ENCODE data around the gene EVI5L. TPM values are rescaled to one million over a fixed set of nuclear protein-coding genes. Genes with fewer than 3 reads are reported as not detected.
A peak's percentile ranks its signal among the peaks of the same experiment; 100 is the strongest.

The EVI5L gene
- total and polyA plus RNA-seq, 4 experiments from 2014 or later, result 1.1 to 14.1 (median 7.4) TPM

DNA sequence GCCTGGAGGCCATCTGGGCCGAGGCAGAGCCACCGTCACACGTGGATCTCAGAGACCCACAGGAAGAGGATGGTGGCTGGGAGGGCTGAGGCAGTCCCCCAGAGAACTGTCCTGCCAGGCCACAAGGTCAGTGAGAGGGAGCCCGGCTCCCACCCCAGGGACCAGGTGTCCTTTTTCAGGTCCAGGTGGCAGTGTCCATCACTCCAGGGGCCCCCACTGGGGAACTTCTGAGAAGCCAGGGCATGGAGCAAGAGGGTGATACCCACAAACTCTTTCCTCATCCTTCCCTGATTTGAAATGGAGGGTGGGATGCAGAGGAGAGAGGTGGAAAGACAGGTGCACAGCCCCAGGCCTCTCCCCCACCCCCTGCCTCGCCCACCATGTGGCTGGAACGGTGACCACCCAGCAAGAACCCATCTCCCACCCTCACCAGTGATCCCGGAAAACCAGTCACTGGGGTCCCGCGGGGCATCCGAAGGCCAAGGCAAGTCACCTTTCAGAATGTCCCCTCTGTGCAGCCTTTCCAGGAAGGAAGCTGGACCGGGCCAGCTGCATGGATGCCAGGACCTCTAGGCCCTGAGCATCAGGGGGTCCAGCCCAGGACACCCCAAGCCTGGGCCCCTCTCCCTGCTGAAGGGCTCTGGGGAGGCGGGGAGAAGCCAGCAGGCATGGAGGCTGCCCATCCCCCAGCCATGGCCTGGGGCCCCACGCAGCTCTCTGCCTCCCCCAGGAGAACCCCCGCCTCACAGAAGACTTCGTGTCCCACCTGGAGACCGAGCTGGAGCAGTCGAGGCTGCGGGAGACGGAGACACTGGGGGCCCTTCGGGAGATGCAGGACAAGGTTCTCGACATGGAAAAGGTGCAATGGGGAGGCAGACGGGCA is 30.1 kb downstream of the EVI5L start:
- Histone ChIP-seq H3K27ac (ENCODE audit: low read depth, low read length) (no peak overlapping the region), H3K27me3 (ENCODE audit: insufficient read depth, low read length) (peaks cover 7% of the 10 kb centered on the region), H3K4me1 (ENCODE audit: insufficient read depth, low read length) (peaks cover 19% of the 10 kb centered on the region), H3K4me3 (ENCODE audit: low read length in 2 of 2) (no peak overlapping the region), H3K9me3 (ENCODE audit: control insufficient read depth in 1 of 2, low read length in 2 of 2) (no peaks in the 10 kb centered on the region), H3K36me3 (ENCODE audit: insufficient read depth, low read length) (no peaks in the 10 kb centered on the region)
- intact Hi-C loops (cut with micrococcal nuclease), result no loop called here
- peaks cover 3 to 13% (median 7%) of the 10 kb centered on the region in 4 donors for H3K4me1 Mint-ChIP-seq
- H3K27ac Mint-ChIP-seq, result no peak overlapping the region
- POLR2A ChIA-PET (ENCODE audit: partially characterized antibody), result interaction anchor here (1.7 kb wide), 1 partner anchor 9 kb away, joined by 5 read pairs; no protein-coding TSS in a partner anchor
- H3K27me3 Mint-ChIP-seq, result no peaks in the 10 kb centered on the region
- H3K36me3 Mint-ChIP-seq, result no peaks in the 10 kb centered on the region
- CTCF ChIA-PET (ENCODE audit: partially characterized antibody), result interaction anchor here (1.0 to 1.9 kb wide), 3 partner anchors 7 to 142 kb away, joined by 3 to 9 read pairs (median 4); no protein-coding TSS in a partner anchor
- H3K9me3 Mint-ChIP-seq, result no peaks in the 10 kb centered on the region
- no peak for DNase-seq
- H3K4me3 Mint-ChIP-seq, result no peak overlapping the region

DNA sequence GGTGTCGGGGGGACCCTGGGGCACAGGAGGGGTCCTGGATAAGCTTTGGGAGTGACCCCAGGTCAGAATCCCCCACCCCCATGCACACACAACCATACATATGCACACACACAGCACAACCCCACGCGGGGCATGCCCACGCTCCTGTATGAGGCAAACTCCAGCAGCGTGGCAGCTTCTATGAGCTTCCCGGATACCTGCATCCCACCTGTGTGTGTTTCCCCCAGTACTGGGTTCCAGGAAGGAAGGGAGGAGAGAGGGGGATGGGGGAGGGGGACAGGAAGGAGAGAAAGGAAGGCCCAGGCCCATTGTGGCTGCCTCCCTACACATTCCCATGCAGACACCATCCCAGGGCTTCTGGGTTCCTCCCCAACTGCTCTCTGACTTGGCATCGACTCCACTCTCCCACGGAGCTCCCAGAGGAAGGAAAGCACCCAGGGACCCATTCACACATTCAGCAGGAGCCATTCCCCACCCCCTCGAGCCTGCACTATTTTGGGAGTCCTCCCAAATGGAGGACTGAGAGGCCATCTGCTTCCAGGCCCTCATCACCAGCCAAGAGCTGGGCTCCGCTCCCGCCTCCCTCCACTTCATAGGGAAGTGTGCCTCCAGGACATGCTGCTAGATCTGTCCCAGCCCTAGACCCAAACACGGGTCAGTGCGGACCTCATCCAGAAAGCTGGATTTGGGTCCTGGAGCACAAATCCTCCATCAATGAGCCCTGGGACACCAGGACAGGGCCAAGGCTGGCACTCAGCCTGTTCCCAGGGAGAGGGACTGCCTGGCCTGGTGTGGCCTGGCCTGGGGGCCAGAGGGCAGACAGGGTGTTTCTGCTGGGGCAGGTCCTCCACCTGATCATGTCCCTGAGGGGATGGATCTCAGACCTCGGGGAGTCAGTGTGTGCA is 30.9 kb downstream of the EVI5L start:
- ChIA-PET POLR2A (ENCODE audit: partially characterized antibody) (interaction anchor here (0.7 to 1.7 kb wide), 6 partner anchors 9 to 180 kb away, joined by 3 to 9 read pairs (median 4); partner anchors contain the start of genes SNAPC2 and TRAPPC5), CTCF (ENCODE audit: partially characterized antibody) (interaction anchor here (1.2 to 1.9 kb wide), 4 partner anchors 8 to 141 kb away, joined by 3 to 9 read pairs (median 4); partner anchors contain the start of gene SNAPC2)
- H3K4me1 ChIP-seq (ENCODE audit: insufficient read depth, low read length), result peaks cover 25% of the 10 kb centered on the region
- H3K36me3 Mint-ChIP-seq, result no peaks in the 10 kb centered on the region
- no peaks in the 10 kb centered on the region for H3K9me3 ChIP-seq (ENCODE audit: control insufficient read depth in 1 of 2, low read length in 2 of 2)
- no peaks in the 10 kb centered on the region for H3K36me3 ChIP-seq (ENCODE audit: insufficient read depth, low read length)
- H3K27ac ChIP-seq (ENCODE audit: low read depth, low read length), result no peak overlapping the region
- peaks cover 8 to 20% (median 13%) of the 10 kb centered on the region in 4 donors for H3K4me1 Mint-ChIP-seq
- no peaks in the 10 kb centered on the region for H3K9me3 Mint-ChIP-seq
- H3K27me3 Mint-ChIP-seq, result no peaks in the 10 kb centered on the region
- DNase-seq, result no peak
- peaks cover 7% of the 10 kb centered on the region for H3K27me3 ChIP-seq (ENCODE audit: insufficient read depth, low read length)
- H3K27ac Mint-ChIP-seq, result peak overlapping the region in 1 of 7 donors; percentile 37
- peak overlapping the region in 6 of 8 donors; percentile 12 to 48 (median 28) for H3K4me3 Mint-ChIP-seq
- intact Hi-C loops (cut with micrococcal nuclease), result no loop called here
- no peak overlapping the region for H3K4me3 ChIP-seq (ENCODE audit: low read length in 2 of 2)

DNA sequence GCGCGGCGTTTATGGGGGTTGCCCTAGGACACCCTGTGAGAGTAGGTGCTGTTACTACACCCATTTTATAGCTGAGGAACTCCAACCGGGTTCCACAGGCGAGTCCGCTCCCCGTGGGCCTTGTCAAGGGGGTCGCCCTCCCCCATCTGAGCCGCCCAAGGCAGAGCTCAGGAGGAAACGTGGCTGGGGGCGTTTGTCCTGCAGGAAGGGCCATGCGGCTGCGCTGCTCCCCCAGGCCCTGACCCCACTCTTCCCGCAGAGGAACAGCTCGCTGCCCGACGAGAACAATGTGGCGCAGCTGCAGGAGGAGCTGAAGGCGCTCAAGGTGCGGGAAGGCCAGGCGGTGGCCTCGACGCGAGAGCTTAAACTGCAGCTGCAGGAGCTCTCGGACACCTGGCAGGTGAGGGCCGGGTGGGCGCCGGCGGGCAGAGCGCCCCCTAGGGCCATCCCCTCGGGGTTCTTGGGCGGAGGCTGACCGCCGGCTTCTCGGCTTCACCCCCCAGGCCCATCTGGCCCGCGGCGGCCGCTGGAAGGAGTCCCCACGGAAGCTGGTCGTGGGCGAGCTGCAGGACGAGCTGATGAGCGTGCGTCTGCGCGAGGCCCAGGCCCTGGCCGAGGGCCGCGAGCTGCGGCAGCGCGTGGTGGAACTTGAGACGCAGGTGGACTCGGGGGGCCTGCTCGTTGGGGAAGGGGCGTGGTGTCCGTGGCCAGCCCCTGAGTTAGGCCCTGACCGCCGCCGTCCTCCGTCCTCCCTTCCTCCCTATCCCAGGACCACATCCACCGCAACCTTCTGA is 31.8 kb downstream of the EVI5L start:
- peaks cover 25% of the 10 kb centered on the region for H3K4me1 ChIP-seq (ENCODE audit: insufficient read depth, low read length)
- peak overlapping the region in 7 of 8 donors; percentile 45 to 80 (median 66) for H3K4me3 Mint-ChIP-seq
- H3K36me3 ChIP-seq (ENCODE audit: insufficient read depth, low read length), result no peaks in the 10 kb centered on the region
- peak overlapping the region in 1 of 2 donors; percentile 28 for H3K4me3 ChIP-seq (ENCODE audit: low read length in 2 of 2)
- no peaks in the 10 kb centered on the region for H3K9me3 ChIP-seq (ENCODE audit: control insufficient read depth in 1 of 2, low read length in 2 of 2)
- no peak overlapping the region for H3K27ac Mint-ChIP-seq
- no peaks in the 10 kb centered on the region for H3K9me3 Mint-ChIP-seq
- intact Hi-C loops (cut with micrococcal nuclease), result loop anchor here (1.0 to 2.0 kb wide), 2 partner anchors 10 to 31 kb away; partner anchors contain the start of gene EVI5L
- H3K4me1 Mint-ChIP-seq, result peaks cover 8 to 20% (median 13%) of the 10 kb centered on the region in 4 donors
- peaks cover 7% of the 10 kb centered on the region for H3K27me3 ChIP-seq (ENCODE audit: insufficient read depth, low read length)
- H3K36me3 Mint-ChIP-seq, result no peaks in the 10 kb centered on the region
- ChIA-PET CTCF (ENCODE audit: partially characterized antibody) (interaction anchor here (1.0 to 1.9 kb wide), 5 partner anchors 9 to 232 kb away, joined by 3 to 9 read pairs (median 4); partner anchors contain the start of genes PET100, SNAPC2 and XAB2), POLR2A (ENCODE audit: partially characterized antibody) (interaction anchor here (1.2 to 1.8 kb wide), 5 partner anchors 10 to 181 kb away, joined by 4 to 9 read pairs (median 5); partner anchors contain the start of genes MAP2K7, SNAPC2 and TRAPPC5)
- H3K27ac ChIP-seq (ENCODE audit: low read depth, low read length), result no peak overlapping the region
- no peaks in the 10 kb centered on the region for H3K27me3 Mint-ChIP-seq
- DNase-seq, result no peak

DNA sequence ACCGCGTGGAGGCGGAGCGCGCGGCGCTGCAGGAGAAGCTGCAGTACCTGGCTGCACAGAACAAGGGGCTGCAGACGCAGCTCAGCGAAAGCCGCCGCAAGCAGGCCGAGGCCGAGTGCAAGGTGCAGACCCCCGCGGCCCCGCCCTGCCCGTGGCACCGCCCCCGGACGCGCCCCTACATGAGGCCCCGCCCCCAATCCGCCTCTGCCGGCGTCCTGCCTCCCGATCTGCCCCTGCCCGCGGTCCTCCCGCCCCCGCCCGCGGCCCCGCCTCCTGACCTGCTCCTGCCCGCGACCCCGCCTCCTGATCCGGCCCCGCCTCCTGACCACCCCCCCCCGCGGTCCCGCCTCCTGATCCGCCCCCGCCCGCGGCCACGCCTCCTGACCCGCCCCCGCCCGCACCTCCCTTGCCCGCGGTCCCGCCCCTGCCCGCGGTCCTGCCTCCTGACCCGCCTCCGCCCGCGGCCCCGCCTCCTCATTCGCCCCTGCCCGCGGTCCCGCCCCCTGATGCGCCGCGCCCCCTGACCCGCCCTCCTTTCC is 32.5 kb downstream of the EVI5L start:
- Mint-ChIP-seq H3K4me1 (peaks cover 8 to 24% (median 13%) of the 10 kb centered on the region in 4 donors), H3K27ac (no peak overlapping the region), H3K9me3 (no peaks in the 10 kb centered on the region), H3K27me3 (no peaks in the 10 kb centered on the region), H3K36me3 (no peaks in the 10 kb centered on the region), H3K4me3 (peak overlapping the region in 7 of 8 donors; percentile 45 to 80 (median 66))
- intact Hi-C loops (cut with micrococcal nuclease), result loop anchor here (1.0 to 2.0 kb wide), 2 partner anchors 10 to 32 kb away; partner anchors contain the start of gene EVI5L
- Histone ChIP-seq H3K9me3 (ENCODE audit: control insufficient read depth in 1 of 2, low read length in 2 of 2) (no peaks in the 10 kb centered on the region), H3K4me1 (ENCODE audit: insufficient read depth, low read length) (peaks cover 25% of the 10 kb centered on the region), H3K36me3 (ENCODE audit: insufficient read depth, low read length) (no peaks in the 10 kb centered on the region), H3K27me3 (ENCODE audit: insufficient read depth, low read length) (peaks cover 7% of the 10 kb centered on the region), H3K4me3 (ENCODE audit: low read length in 2 of 2) (peak overlapping the region in 1 of 2 donors; percentile 28), H3K27ac (ENCODE audit: low read depth, low read length) (no peak overlapping the region)
- DNase-seq, result peak; percentile 60 to 78 (median 71)
- CTCF ChIA-PET (ENCODE audit: partially characterized antibody), result interaction anchor here (1.0 to 1.9 kb wide), 4 partner anchors 9 to 233 kb away, joined by 3 to 9 read pairs (median 4); partner anchors contain the start of genes PET100, SNAPC2 and XAB2
- POLR2A ChIA-PET (ENCODE audit: partially characterized antibody), result interaction anchor here (1.1 to 1.8 kb wide), 4 partner anchors 41 to 182 kb away, joined by 5 to 9 read pairs (median 6); partner anchors contain the start of genes MAP2K7, SNAPC2 and TRAPPC5

DNA sequence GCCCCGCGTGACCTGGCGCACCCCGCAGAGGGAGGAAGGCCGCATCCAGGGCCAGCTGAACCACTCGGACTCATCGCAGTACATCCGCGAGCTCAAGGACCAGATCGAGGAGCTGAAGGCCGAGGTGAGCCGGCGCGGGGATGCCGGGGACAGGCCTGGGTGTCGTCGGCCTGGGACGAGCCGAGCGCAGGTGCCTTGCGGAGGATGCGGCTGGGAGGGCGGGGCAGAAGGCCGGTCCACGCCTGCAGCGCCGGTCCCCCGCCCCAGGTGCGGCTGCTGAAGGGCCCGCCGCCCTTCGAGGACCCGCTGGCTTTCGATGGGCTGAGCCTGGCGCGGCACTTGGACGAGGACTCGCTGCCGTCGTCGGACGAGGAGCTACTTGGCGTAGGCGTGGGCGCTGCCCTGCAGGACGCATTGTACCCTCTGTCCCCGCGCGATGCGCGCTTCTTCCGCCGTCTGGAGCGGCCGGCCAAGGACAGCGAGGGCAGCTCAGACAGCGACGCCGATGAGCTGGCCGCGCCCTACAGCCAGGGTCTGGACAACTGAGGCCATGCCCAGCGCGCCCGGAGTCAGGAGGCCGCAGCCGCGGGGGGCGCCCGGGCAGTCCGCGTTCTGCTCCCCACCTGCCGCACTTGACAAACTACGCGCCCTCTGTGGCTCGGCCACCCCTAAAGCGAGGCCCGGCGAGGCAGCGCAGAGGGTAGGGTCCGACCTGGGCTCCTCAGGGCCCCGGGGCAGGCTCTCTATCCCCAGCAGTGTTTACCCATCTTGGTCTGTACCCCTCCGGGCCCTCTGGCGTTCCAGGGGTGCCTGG is 33.3 kb downstream of the EVI5L start:
- no peaks in the 10 kb centered on the region for H3K36me3 ChIP-seq (ENCODE audit: insufficient read depth, low read length)
- Mint-ChIP-seq H3K9me3 (no peaks in the 10 kb centered on the region), H3K4me1 (peaks cover 8 to 28% (median 15%) of the 10 kb centered on the region in 4 donors), H3K36me3 (no peaks in the 10 kb centered on the region), H3K27me3 (no peaks in the 10 kb centered on the region), H3K4me3 (peak overlapping the region in 2 of 8 donors; percentile 6 to 10), H3K27ac (peak overlapping the region in 1 of 7 donors; percentile 12)
- intact Hi-C loops (cut with micrococcal nuclease), result loop anchor here (2.0 kb wide), 1 partner anchor 33 kb away; the partner anchor contains the start of gene EVI5L
- POLR2A ChIA-PET (ENCODE audit: partially characterized antibody), result interaction anchor here (1.1 to 1.8 kb wide), 2 partner anchors 40 to 57 kb away, joined by 5 read pairs; partner anchors contain the start of genes MAP2K7 and SNAPC2
- no peak for DNase-seq
- H3K4me1 ChIP-seq (ENCODE audit: insufficient read depth, low read length), result peaks cover 27% of the 10 kb centered on the region
- H3K27me3 ChIP-seq (ENCODE audit: insufficient read depth, low read length), result peaks cover 7% of the 10 kb centered on the region
- H3K27ac ChIP-seq (ENCODE audit: low read depth, low read length), result no peak overlapping the region
- CTCF ChIA-PET (ENCODE audit: partially characterized antibody), result interaction anchor here (1.0 kb wide), 1 partner anchor 41 kb away, joined by 3 read pairs; the partner anchor contains the start of gene MAP2K7
- H3K9me3 ChIP-seq (ENCODE audit: control insufficient read depth in 1 of 2, low read length in 2 of 2), result no peaks in the 10 kb centered on the region
- H3K4me3 ChIP-seq (ENCODE audit: low read length in 2 of 2), result no peak overlapping the region
